DOHH2 (cell line): ENCODE results near the gene ADAD2.

Experiments used
- H3F3A ChIP-seq: fragments of 200-600 bp; sonication (generic), shearing (Covaris generic); 2 replicates; pipeline ENCODE4 v1.6.0; 2016; ENCODE audit warnings: antibody characterized with exemption, mild to moderate bottlenecking; ENCODE audit not compliant: control insufficient read depth, insufficient read depth
- H3K27ac ChIP-seq: fragments of 200-600 bp; sonication (generic); 2 replicates; pipeline ENCODE4 v1.5.1; 2014; ENCODE audit warnings: low read depth, mild to moderate bottlenecking, low read length, moderate library complexity
- H3K27me3 ChIP-seq: fragments of 200-600 bp; sonication (generic); 2 replicates; pipeline ENCODE4 v1.6.1; 2014; ENCODE audit warnings: mild to moderate bottlenecking, low read length, mixed read lengths; ENCODE audit not compliant: control insufficient read depth
- H3K36me3 ChIP-seq: fragments of 200-600 bp; sonication (generic); 2 replicates; pipeline ENCODE4 v1.6.1; 2014; ENCODE audit warnings: mild to moderate bottlenecking, low read length, moderate library complexity, mixed read lengths; ENCODE audit not compliant: control insufficient read depth
- H3K4me1 ChIP-seq: fragments of 200-600 bp; sonication (generic); 2 replicates; pipeline ENCODE4 v1.6.1; 2014; ENCODE audit warnings: mild to moderate bottlenecking, low read length, mixed read lengths; ENCODE audit not compliant: control insufficient read depth
- H3K4me2 ChIP-seq: fragments of 200-600 bp; sonication (generic); 2 replicates; pipeline ENCODE4 v1.6.0; 2014; ENCODE audit warnings: mild to moderate bottlenecking, low read length, moderate library complexity
- H3K4me3 ChIP-seq: fragments of 200-600 bp; sonication (generic); 2 replicates; pipeline ENCODE4 v1.5.1; 2014; ENCODE audit warnings: mild to moderate bottlenecking, low read length, mixed read lengths
- H3K79me2 ChIP-seq: fragments of 200-600 bp; sonication (generic); 2 replicates; pipeline ENCODE4 v1.6.1; 2014; ENCODE audit warnings: mild to moderate bottlenecking, low read length, mixed read lengths; ENCODE audit not compliant: control insufficient read depth
- H3K9me2 ChIP-seq: fragments of 200-600 bp; sonication (generic); replicated peaks from 2 replicates; pipeline ENCODE4 v1.6.1; 2014; ENCODE audit warnings: mild to moderate bottlenecking, low read length, mixed read lengths; ENCODE audit not compliant: control insufficient read depth
- H3K9me3 ChIP-seq: fragments of 200-600 bp; sonication (generic); 2 replicates; pipeline ENCODE4 v1.6.1; 2014; ENCODE audit warnings: antibody characterized with exemption, low read length, mixed read lengths; ENCODE audit not compliant: control insufficient read depth, insufficient read depth
- H4K20me1 ChIP-seq: fragments of 200-600 bp; sonication (generic); 2 replicates; pipeline ENCODE4 v1.6.0; 2014; ENCODE audit warnings: low read depth, mild to moderate bottlenecking, antibody characterized with exemption, low read length, moderate library complexity; ENCODE audit not compliant: control insufficient read depth, insufficient read depth
- EZH2phosphoT487 ChIP-seq: fragments of 200-600 bp; sonication (generic); IDR thresholded peaks from 2 replicates; pipeline ENCODE4 v1.6.1; 2017; ENCODE audit warnings: borderline replicate concordance, mild to moderate bottlenecking, antibody characterized with exemption, low read length, moderate library complexity, mixed read lengths
- TF ChIP-seq, protein P1 (sequence below): fragments of 200-600 bp; sonication (generic); IDR thresholded peaks from one replicate; pipeline ENCODE4 v1.5.1; 2014; ENCODE audit warnings: antibody characterized with exemption, mild to moderate bottlenecking, low read depth, low read length; ENCODE audit not compliant: poor library complexity, severe bottlenecking

Gene ADAD2

DNA sequence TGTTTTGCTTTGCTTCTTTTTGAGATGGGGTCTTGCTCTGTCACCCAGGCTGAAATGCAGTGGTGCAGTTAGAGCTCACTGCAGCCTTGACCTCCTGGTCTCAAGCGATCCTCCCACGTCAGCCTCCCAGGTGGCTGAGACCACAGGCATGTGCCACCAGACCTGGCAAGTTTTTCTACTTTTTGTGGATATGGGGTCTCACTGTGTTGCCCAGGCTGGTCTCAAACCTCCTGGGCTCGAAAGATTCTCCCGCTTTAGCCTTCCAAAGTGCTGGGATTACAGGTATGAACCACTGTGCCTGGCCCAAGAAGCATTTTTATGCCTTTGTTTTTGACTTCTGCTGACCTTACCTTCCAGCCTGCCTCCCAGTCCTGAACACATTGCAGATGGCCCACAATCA lies 35.7 kb upstream of the ADAD2 start:
- H3K27me3 ChIP-seq, result peaks cover 24% of the 10 kb centered on the region
- H3K27ac ChIP-seq, result no peak overlapping the region
- no peaks in the 10 kb centered on the region for H3K4me1 ChIP-seq
- no peaks in the 10 kb centered on the region for H3K9me3 ChIP-seq
- TF ChIP-seq, protein P1, sequence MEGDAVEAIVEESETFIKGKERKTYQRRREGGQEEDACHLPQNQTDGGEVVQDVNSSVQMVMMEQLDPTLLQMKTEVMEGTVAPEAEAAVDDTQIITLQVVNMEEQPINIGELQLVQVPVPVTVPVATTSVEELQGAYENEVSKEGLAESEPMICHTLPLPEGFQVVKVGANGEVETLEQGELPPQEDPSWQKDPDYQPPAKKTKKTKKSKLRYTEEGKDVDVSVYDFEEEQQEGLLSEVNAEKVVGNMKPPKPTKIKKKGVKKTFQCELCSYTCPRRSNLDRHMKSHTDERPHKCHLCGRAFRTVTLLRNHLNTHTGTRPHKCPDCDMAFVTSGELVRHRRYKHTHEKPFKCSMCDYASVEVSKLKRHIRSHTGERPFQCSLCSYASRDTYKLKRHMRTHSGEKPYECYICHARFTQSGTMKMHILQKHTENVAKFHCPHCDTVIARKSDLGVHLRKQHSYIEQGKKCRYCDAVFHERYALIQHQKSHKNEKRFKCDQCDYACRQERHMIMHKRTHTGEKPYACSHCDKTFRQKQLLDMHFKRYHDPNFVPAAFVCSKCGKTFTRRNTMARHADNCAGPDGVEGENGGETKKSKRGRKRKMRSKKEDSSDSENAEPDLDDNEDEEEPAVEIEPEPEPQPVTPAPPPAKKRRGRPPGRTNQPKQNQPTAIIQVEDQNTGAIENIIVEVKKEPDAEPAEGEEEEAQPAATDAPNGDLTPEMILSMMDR, result no peak
- TF ChIP-seq EZH2phosphoT487, result no peak
- no peak overlapping the region for H3K4me3 ChIP-seq
- no peaks in the 10 kb centered on the region for H3K9me2 ChIP-seq
- H3F3A ChIP-seq, result no peaks in the 10 kb centered on the region
- H3K4me2 ChIP-seq, result no peak overlapping the region
- H3K79me2 ChIP-seq, result no peaks in the 10 kb centered on the region
- no peaks in the 10 kb centered on the region for H4K20me1 ChIP-seq
- H3K36me3 ChIP-seq, result no peaks in the 10 kb centered on the region

GRCh38 chr16:84155771-84156170 lies 35.2 kb upstream of the ADAD2 start:
- Histone ChIP-seq H3K4me2 (no peak overlapping the region), H3K27me3 (peaks cover 24% of the 10 kb centered on the region), H3K4me3 (no peak overlapping the region), H4K20me1 (no peaks in the 10 kb centered on the region), H3K79me2 (no peaks in the 10 kb centered on the region), H3K4me1 (no peaks in the 10 kb centered on the region), H3K9me2 (no peaks in the 10 kb centered on the region), H3K9me3 (no peaks in the 10 kb centered on the region), H3F3A (no peaks in the 10 kb centered on the region), H3K27ac (no peak overlapping the region), H3K36me3 (no peaks in the 10 kb centered on the region)
- TF ChIP-seq, protein P1, result no peak
- TF ChIP-seq EZH2phosphoT487, result no peak

DNA sequence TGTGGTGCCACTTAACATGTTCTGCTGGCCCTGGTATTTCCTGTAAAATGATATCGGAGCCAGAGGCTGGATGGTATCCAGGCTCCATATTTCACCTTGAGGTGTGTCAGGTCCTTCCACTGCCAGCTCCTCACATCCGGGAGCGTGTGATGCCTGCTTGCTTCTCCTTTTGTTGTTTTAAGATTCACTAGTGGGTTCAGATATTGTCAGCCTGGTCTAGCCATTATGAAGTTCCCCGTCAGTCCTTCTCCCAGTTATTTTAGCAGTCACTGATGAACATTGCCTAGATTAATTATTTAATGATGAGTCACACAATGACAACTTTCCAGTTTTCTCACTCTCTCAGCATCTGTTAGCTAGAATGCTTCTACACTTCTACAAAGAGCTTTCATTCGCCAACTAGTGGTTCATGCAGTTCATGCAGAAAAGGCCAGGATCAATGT lies 34.6 kb upstream of the ADAD2 start:
- peaks cover 26% of the 10 kb centered on the region for H3K27me3 ChIP-seq
- H3K79me2 ChIP-seq, result no peaks in the 10 kb centered on the region
- H3K36me3 ChIP-seq, result no peaks in the 10 kb centered on the region
- no peak overlapping the region for H3K27ac ChIP-seq
- no peak for TF ChIP-seq EZH2phosphoT487
- TF ChIP-seq, protein P1, result peak; percentile 12
- H3K9me2 ChIP-seq, result no peaks in the 10 kb centered on the region
- H3K9me3 ChIP-seq, result no peaks in the 10 kb centered on the region
- H3K4me2 ChIP-seq, result no peak overlapping the region
- no peak overlapping the region for H3K4me3 ChIP-seq
- H3K4me1 ChIP-seq, result no peaks in the 10 kb centered on the region
- H3F3A ChIP-seq, result no peaks in the 10 kb centered on the region
- H4K20me1 ChIP-seq, result no peaks in the 10 kb centered on the region
